Erythroblast (primary cell): ENCODE results near the gene SCYGR8.

Source experiments
- GATA1 ChIP-seq: IDR thresholded peaks from 2 replicates; pipeline ENCODE4 v1.6.1; 2011; ENCODE audit warnings: low read depth, mild to moderate bottlenecking, control low read depth, low read length, moderate library complexity
- POLR2A ChIP-seq: IDR thresholded peaks from 2 replicates; pipeline ENCODE4 v1.6.1; 2011; ENCODE audit warnings: mild to moderate bottlenecking, low read length

- TF ChIP-seq POLR2A (no peak), GATA1 (no peak)
Observed at GRCh38 chr2:227780981-227781615, 35.4 kb downstream of the SCYGR8 start.
